ENCODE results near the gene ARHGAP24. TPM values are rescaled to one million over a fixed set of nuclear protein-coding genes. Genes with fewer than 3 reads are reported as not detected.

The ARHGAP24 gene
- total RNA-seq, 3 donors from 2014 or later: 5.2 to 11.6 (median 6.7) TPM

- Histone ChIP-seq H3K9me3 (no peaks in the 10 kb centered on the region), H3K4me1 (ENCODE audit: low read depth) (peaks cover 8% of the 10 kb centered on the region), H3K36me3 (ENCODE audit: low read depth) (no peaks in the 10 kb centered on the region), H3K4me3 (no peak overlapping the region)
- ATAC-seq (no peak), DNase-seq (peak in 1 of 3 donors; percentile 23)
- no peak for TF ChIP-seq CTCF (IDR thresholded peaks at IDR 0.05)
- intact Hi-C loops (cut with DNase I, micrococcal nuclease): no loop called here
These were observed 782 bp downstream of the ARHGAP24 start for GRCh38 chr4:85475631-85476233.

GRCh38 chr4:85476381-85476780 is 1.4 kb downstream of the ARHGAP24 start:
- intact Hi-C loops (cut with DNase I, micrococcal nuclease): no loop called here
- Histone ChIP-seq H3K4me1 (ENCODE audit: low read depth) (peaks cover 8% of the 10 kb centered on the region), H3K36me3 (ENCODE audit: low read depth) (no peaks in the 10 kb centered on the region), H3K9me3 (no peaks in the 10 kb centered on the region), H3K4me3 (no peak overlapping the region)
- DNase-seq (no peak), ATAC-seq (no peak)
- no peak for TF ChIP-seq CTCF (IDR thresholded peaks at IDR 0.05)

- ATAC-seq: no peak
- Histone ChIP-seq H3K4me1 (ENCODE audit: low read depth) (peaks cover 8% of the 10 kb centered on the region), H3K36me3 (ENCODE audit: low read depth) (no peaks in the 10 kb centered on the region), H3K4me3 (no peak overlapping the region), H3K9me3 (no peaks in the 10 kb centered on the region)
- no peak for TF ChIP-seq CTCF (IDR thresholded peaks at IDR 0.05)
- DNase-seq: no peak
- intact Hi-C loops (cut with DNase I, micrococcal nuclease): no loop called here
These were observed 2.6 kb downstream of the ARHGAP24 start for GRCh38 chr4:85477534-85477933.

- ATAC-seq (no peak), DNase-seq (no peak)
- H3K4me1 ChIP-seq (ENCODE audit: low read depth): peaks cover 8% of the 10 kb centered on the region
- intact Hi-C loops (cut with DNase I, micrococcal nuclease): no loop called here
- H3K4me3 ChIP-seq: no peak overlapping the region
- H3K9me3 ChIP-seq: no peaks in the 10 kb centered on the region
- TF ChIP-seq CTCF (IDR thresholded peaks at IDR 0.05): no peak
- no peaks in the 10 kb centered on the region for H3K36me3 ChIP-seq (ENCODE audit: low read depth)
These were observed 3.6 kb downstream of the ARHGAP24 start for GRCh38 chr4:85478576-85478975.

GRCh38 chr4:85482010-85482738 is 7.2 kb downstream of the ARHGAP24 start:
- H3K4me1 ChIP-seq (ENCODE audit: low read depth): no peaks in the 10 kb centered on the region
- intact Hi-C loops (cut with DNase I, micrococcal nuclease): no loop called here
- DNase-seq: no peak
- TF ChIP-seq CTCF (IDR thresholded peaks at IDR 0.05): no peak
- H3K36me3 ChIP-seq (ENCODE audit: low read depth): no peaks in the 10 kb centered on the region
- no peak overlapping the region for H3K4me3 ChIP-seq
- ATAC-seq: no peak
- H3K9me3 ChIP-seq: no peaks in the 10 kb centered on the region
